IPS-NIHi7 (cell line): Measurements from ENCODE around the gene FGD2.

Experiments used
- DNase-seq: peaks from one replicate; pipeline ENCODE4 v3.0.0; 2012; ENCODE audit warnings: mixed read lengths; ENCODE audit errors: extremely low spot score

The FGD2 gene

GRCh38 chr6:37018198-37019064, 13.0 kb downstream of the FGD2 start:
- peak; percentile 94 for DNase-seq

DNA sequence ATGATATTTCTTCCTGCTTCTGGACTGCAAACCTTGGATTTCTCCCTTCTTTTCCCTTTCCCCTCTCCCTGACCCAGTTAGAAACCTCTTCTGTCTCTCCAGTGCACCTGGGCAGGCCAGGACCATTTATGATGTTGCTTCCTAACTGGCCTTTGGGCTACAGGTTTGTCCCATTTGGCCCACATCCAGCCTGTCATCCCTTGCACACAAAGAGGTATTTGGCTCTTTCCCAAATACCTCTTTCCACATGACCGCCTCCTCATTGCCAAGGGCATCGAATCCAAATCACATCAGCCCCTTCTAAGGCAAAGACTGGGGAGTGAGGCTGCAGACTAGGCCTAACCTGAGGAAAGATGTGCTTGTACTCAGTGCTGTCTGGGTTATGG, 13.6 kb downstream of the FGD2 start:
- no peak for DNase-seq

DNA sequence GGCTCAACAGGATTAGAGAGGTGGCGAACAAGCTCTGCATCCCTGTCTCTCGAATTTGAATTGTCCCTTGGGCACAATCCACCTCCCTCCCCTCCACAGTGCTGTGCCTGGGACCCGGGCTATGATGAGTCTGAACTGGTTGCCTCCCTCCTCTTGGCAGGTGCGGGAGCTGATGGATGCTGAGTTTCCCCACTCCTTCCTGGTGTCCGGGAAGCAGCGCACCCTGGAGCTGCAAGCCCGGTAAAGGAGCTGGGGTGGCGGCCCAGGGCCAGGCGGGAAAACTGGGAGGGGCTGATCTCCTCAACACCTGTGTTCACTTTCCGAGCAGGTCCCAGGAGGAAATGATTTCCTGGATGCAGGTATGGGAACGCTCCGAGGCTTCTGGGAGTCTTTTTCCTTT, 14.9 kb downstream of the FGD2 start:
- DNase-seq: peak; percentile 42

DNA sequence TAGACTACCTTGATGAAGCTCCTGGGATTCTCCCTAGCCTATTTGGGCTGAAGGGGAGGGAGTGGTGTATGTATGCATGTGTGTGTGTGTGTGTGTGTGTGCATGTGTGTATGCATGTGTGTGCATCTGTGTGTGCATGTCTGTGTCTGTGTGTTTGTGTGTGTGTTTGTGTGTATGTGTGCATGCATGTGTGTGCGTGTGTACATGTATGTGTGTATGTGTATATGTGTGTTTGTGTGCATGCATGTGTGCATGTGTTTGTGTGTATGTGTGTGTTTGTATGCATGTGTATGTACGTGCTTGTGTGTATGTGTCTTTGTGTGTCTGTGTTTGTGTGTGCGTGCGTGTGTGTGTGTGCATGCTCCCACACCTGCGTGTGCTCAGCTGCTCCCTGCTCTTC, 15.4 kb downstream of the FGD2 start:
- no peak for DNase-seq

GRCh38 chr6:37021356-37022129, 16.1 kb downstream of the FGD2 start:
- peak; percentile 51 for DNase-seq

DNA sequence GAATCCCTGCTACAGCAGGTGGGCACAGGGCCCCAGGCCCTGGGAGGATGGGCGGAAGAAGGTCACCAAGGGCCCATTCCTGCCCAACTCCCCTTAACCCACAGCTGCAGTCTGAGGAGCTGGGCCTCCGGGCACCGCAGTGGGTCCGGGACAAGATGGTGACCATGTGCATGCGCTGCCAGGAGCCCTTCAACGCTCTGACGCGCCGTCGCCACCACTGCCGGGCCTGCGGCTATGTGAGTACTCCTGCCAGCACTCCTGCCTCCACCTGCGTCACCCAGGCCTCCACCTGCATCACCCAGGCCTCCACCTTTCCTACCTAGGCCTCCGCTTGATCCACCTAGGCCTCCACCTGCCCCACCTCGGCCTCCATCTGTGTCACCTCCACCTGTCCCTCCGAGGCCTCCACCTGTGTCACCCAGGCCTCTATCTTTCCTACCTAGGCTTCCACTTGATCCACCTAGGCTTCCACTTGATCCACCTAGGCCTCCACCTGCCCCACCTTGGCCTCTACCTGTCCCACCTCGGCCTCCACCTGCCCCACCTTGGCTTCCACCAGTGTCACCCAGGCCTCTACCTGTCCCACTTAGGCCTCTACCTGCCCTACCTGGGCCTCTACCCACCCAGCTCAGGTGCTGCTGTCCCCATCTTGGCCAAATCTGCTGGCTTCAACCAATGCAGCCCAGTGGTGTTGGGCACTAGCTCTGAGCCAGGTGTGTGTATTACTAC, 16.8 kb downstream of the FGD2 start:
- no peak for DNase-seq

DNA sequence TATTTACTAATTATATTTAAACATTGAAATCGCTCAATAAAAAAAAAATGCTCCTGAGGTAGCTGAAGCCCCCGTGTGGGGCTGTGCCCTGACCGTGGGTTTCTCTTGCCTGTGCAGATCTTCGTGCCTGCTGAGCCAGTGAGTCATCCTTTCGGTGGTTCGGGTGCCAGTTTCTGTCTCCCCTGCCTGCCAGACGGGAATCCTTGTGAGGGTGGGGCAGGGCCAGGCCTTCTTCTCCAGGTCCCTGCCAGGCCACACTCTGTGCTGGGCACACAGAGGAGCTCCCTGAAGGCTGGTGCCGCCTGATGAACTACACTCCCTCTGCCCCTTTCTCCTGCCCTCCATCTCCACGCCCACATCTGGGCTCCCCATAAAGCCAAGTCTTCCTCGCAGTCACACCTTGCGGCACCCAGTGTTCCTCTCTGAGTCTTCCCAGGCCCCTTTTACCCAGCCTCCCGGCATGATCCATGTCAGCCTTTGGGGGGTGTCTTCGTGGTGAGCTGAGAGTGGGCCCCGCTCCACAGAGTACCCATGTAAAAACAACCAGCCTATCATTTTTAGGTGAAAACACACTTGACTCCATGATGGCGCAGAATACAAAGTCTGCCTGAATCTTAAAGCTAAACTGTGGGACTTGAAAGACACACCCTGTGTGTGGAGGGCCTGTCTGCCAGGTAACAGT, 19.3 kb downstream of the FGD2 start:
- no peak for DNase-seq

DNA sequence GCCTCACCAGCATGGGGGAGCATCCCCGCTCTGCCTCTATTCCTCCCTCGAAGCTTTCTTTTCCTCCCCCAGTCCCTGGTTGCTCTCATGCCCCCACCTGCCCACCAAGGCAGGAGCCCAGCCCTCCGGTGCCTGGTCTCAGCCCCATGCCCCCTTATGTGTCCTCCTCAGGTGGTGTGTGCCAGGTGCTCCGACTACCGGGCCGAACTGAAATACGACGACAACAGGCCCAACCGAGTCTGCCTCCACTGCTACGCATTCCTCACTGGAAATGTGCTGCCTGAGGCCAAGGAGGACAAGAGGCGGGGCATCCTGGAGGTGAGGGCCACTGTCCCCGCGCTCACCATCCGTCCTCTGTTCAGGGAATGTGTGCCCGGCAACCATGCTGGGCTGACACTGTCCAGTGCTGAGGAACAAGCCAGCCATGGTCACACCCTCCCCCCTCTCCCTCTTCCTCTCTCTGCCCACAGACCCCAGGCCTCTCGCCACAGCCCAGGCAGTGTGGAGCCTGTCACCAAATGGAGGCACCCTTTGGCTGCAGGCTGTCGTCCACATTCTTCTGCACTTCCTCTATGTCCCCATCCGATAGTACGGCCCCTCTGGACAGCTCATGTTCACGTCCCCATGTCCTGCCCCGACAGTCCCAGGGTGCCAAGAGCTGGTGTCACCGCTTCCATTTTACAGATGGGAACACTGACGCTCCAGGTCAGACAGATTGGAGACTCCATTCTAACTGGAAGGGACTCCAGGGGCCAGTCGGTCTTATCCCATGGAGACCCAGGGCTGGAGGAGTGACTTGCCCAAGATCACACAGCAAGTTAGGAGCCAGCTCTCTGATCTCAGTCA, 20.4 kb downstream of the FGD2 start:
- no peak for DNase-seq

DNA sequence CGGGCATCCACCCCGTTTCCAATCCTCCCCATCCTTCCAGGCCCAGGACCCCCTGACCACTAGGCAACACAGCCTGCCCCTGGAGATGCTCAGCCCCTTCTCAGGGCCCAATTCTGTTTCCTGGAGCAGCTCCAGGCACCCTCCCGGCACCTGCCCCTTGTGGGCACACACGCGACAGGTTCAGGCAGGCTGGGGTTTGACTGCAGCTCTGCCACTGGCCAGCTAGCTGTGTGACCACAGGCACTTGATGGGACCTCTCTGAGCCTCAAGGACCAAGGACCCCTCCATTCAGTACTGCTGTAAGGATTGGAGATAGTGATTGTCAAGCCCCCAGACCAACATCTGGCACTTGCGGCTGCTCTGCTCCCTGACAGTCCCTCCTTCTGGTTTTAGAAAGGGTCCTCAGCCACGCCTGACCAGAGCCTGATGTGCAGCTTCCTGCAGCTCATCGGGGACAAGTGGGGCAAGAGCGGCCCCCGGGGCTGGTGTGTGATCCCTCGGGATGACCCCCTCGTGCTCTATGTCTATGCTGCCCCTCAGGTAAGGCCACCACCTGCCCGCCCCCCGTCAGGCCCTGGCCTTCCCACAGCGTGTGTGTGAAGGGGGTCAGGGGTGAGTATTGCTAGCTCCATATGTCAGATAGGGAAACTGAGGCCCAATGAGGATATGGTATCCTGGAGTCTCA, 21.7 kb downstream of the FGD2 start:
- no peak for DNase-seq

- no peak for DNase-seq
Observed at GRCh38 chr6:37027811-37028469, 22.5 kb downstream of the FGD2 start.

DNA sequence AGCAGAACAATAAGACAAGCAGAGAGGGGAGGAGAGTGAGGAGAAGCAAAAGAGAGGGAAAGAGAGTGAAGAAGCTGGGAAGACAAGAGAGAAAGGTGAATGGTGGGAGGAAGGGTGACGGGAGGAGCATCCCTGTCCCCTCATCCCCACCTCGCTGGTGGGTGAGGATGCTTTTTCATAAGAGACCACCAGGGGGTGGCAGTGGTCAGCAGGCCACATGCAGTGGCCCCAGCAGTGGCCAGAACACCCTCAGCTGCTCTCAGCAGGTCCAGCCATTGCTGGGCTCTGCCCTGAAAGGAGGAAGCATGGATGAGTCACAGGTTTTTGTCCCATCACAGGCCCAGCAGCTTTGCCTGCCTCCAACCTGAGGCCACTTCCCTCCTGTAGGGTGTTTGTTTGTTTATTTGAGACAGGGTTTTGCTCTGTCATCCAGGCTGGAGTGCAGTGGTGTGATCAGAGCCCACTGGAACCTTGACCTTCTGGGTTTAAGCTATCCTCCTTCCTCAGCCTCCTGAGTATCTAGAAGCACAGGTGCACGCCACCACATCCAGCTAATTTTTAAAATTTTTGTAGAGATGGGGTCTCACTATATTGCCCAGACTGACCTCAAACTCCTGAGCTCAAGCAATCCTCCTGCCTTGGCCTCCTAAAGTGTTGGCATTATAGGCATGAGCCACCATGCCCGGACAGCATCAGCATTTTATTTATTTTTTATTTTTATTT, 24.0 kb downstream of the FGD2 start:
- DNase-seq: peak; percentile 86

DNA sequence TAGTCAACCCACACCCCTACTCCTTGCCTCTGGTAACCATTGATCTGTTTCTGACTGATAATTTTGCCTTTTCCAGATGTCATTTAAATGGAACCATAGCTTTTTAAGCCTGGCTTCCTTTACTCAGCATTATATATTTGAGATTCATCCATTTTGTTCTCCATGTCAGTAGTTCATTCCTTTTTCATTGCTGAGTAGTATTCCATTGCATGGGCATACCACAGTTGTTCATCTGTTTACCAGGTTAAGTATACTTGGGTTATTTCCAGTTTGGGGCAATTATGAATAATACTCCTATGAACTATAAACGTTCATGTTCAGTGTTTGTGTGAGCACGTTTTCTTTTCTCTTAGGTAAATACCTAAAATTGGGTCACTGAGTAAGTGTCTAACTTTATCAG, 25.1 kb downstream of the FGD2 start:
- DNase-seq: no peak

DNA sequence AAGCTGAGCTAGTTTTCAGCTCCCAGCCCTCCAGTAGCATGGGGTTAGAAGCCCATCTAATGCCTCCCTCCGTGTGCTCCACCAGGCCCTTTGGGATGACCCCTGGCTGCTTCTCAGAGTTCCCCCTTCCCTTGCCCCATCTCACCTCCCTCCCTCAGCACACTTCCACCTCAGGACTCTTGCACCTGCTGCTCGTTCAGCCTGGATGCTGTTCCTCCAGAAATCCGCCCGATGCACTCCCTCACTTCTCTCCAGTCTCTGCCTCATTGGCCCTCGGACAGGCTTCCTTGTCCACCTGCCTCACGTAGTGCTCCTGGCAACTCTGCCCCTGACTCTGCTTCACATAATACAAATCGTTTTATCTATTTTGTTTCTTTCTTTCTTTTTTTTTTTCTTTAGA, 26.8 kb downstream of the FGD2 start:
- no peak for DNase-seq

DNA sequence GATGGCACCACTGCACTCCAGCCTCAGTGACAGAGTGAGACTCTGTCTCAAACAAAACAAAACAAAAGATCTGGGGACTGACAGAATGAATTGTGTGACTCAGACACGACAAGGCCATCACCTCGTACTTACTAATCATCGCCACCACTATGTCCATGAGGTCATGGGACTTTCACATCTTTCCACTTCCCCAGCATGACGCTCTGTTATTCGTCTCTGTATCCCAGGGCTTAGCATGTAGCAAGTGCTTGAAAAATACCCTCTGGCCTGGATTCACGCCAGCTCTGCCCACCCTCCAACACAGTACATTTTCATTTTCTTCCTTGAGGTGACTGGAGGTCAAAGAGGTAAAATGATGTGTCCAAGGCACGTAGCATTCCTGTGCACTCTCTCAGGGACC, 27.8 kb downstream of the FGD2 start:
- DNase-seq: no peak

- no peak for DNase-seq
Observed at GRCh38 chr6:37033819-37034795, 28.7 kb downstream of the FGD2 start.

- DNase-seq: no peak
Observed at GRCh38 chr6:37036146-37036545, 30.7 kb downstream of the FGD2 start.

- DNase-seq: no peak
Observed at GRCh38 chr6:37038292-37039198, 33.1 kb downstream of the FGD2 start.
